SK-N-SH (cell line): ENCODE measurements around the gene CLEC7A. TPM values are rescaled to one million over a fixed set of nuclear protein-coding genes. Genes with fewer than 3 reads are reported as not detected.

Source experiments
- CTCF ChIA-PET: fragments of 300-600, 350-600 bp; formaldehyde crosslinking; extraction: SDS; loops from one replicate; lab custom pipeline; 2021; lab: Yijun Ruan, JAX
- POLR2A ChIA-PET: fragments of 350-600 bp; sonication (Branson Sonifier 250); formaldehyde crosslinking; extraction: SDS; loops from one replicate; lab custom pipeline; 2020; ENCODE audit warnings: antibody characterized with exemption, inconsistent platforms; lab: Yijun Ruan, JAX
- DNase-seq: peaks from one replicate; pipeline ENCODE4 v3.0.0; 2012
- H2AFZ ChIP-seq: fragments of 200-600 bp; sonication (generic); 2 replicates; pipeline ENCODE4 v1.8.1; 2016; ENCODE audit warnings: antibody characterized with exemption, mild to moderate bottlenecking, low read depth
- H3F3A ChIP-seq: fragments of 200-600 bp; sonication (generic); replicated peaks from 2 replicates; pipeline ENCODE3; 2016; ENCODE audit warnings: antibody characterized with exemption, mild to moderate bottlenecking; ENCODE audit not compliant: insufficient read depth
- H3K27ac ChIP-seq, 2 experiments: fragments of 200-500 bp in 1 of 2; fragments of 200-600 bp in 1 of 2; sonication (Bioruptor generic) in 1 of 2; sonication (generic), shearing (Covaris generic) in 1 of 2; 2 replicates each; pipeline versions ENCODE4 v1.5.1 to v1.6.1; 2014 to 2016; ENCODE audit warnings: low read depth in 2 of 2, inconsistent platforms in 1 of 2, low read length in 1 of 2, mild to moderate bottlenecking in 1 of 2, mixed read lengths in 1 of 2
- H3K27me3 ChIP-seq: fragments of 200-600 bp; sonication (generic), shearing (Covaris generic); 2 replicates; pipeline ENCODE4 v1.6.1; 2016; ENCODE audit warnings: mixed run types; ENCODE audit not compliant: insufficient read depth
- H3K36me3 ChIP-seq, 2 experiments: fragments of 200-500 bp in 1 of 2; fragments of 200-600 bp in 1 of 2; sonication (Bioruptor generic) in 1 of 2; sonication (generic) in 1 of 2; replicated peaks in 1 of 2; 2 replicates each; pipeline versions ENCODE3 to v1.5.1; 2014 to 2016; ENCODE audit warnings: low read length in 1 of 2, mild to moderate bottlenecking in 1 of 2; ENCODE audit not compliant: insufficient read depth in 2 of 2, control insufficient read depth in 1 of 2
- H3K4me1 ChIP-seq, 2 experiments: fragments of 200-500 bp in 1 of 2; fragments of 200-600 bp in 1 of 2; sonication (Bioruptor generic) in 1 of 2; sonication (generic), shearing (Covaris generic) in 1 of 2; 2 replicates each; pipeline versions ENCODE4 v1.5.1 to v1.6.1; 2014 to 2016; ENCODE audit warnings: low read depth in 1 of 2, low read length in 1 of 2, mixed run types in 1 of 2; ENCODE audit not compliant: insufficient read depth in 2 of 2, control insufficient read depth in 1 of 2
- H3K4me2 ChIP-seq: fragments of 200-600 bp; sonication (generic), shearing (Covaris generic); 2 replicates; pipeline ENCODE4 v1.6.1; 2017; ENCODE audit warnings: mixed run types
- H3K4me3 ChIP-seq, 2 experiments: fragments of 200-500 bp in 1 of 2; fragments of 200-600 bp in 1 of 2; sonication (Bioruptor generic) in 1 of 2; sonication (generic), shearing (Covaris generic) in 1 of 2; 2 replicates each; pipeline versions ENCODE4 v1.5.1 to v1.8.1; 2014 to 2016; ENCODE audit warnings: low read depth in 2 of 2, inconsistent platforms in 1 of 2, low read length in 1 of 2, mild to moderate bottlenecking in 1 of 2, mixed read lengths in 1 of 2, moderate library complexity in 1 of 2
- H3K79me2 ChIP-seq: fragments of 200-600 bp; sonication (generic); 2 replicates; pipeline ENCODE4 v1.8.1; 2017; ENCODE audit warnings: mild to moderate bottlenecking; ENCODE audit not compliant: insufficient read depth
- H3K9ac ChIP-seq: fragments of 200-600 bp; sonication (generic); 2 replicates; pipeline ENCODE4 v1.6.1; 2017; ENCODE audit warnings: mixed run types
- H3K9me2 ChIP-seq: fragments of 200-600 bp; sonication (generic); 2 replicates; pipeline ENCODE4 v1.6.1; 2017; ENCODE audit warnings: mixed run types
- H3K9me3 ChIP-seq: fragments of 200-600 bp; sonication (generic); 2 replicates; pipeline ENCODE4 v1.6.1; 2017; ENCODE audit warnings: mixed run types, mild to moderate bottlenecking, moderate library complexity
- H4K20me1 ChIP-seq: fragments of 200-600 bp; sonication (generic); 2 replicates; pipeline ENCODE4 v1.6.1; 2017; ENCODE audit warnings: mild to moderate bottlenecking, mixed run types; ENCODE audit not compliant: insufficient read depth
- CHD2 ChIP-seq: fragments of 150-350 bp; IDR thresholded peaks from 2 replicates; pipeline ENCODE4 v1.6.1; 2018; ENCODE audit warnings: low read length; ENCODE audit not compliant: partially characterized antibody
- ELF1 ChIP-seq: IDR thresholded peaks from 2 replicates; pipeline ENCODE4 v1.4.0; 2012
- EP300 ChIP-seq, 2 experiments: IDR thresholded peaks; 2 replicates each; pipeline versions ENCODE4 v1.4.0 to v1.6.1; 2012; ENCODE audit warnings: borderline replicate concordance in 1 of 2, low read depth in 1 of 2, low read length in 1 of 2
- EZH2phosphoT487 ChIP-seq: fragments of 200-600 bp; sonication (generic); IDR thresholded peaks from 2 replicates; pipeline ENCODE4 v1.6.1; 2017; ENCODE audit warnings: low read depth, mixed run types, mild to moderate bottlenecking, antibody characterized with exemption, moderate library complexity, borderline replicate concordance
- FOSL2 ChIP-seq: IDR thresholded peaks from 2 replicates; pipeline ENCODE4 v1.4.0; 2012; ENCODE audit warnings: low read depth, mild to moderate bottlenecking, moderate library complexity, borderline replicate concordance
- GABPA ChIP-seq: IDR thresholded peaks from 2 replicates; pipeline ENCODE4 v1.4.0; 2012; ENCODE audit warnings: low read depth, mild to moderate bottlenecking
- MEF2A ChIP-seq: IDR thresholded peaks from 2 replicates; pipeline ENCODE4 v1.4.0; 2012; ENCODE audit warnings: low read depth, borderline replicate concordance
- MXI1 ChIP-seq: IDR thresholded peaks from 2 replicates; pipeline ENCODE4 v1.6.1; 2012; ENCODE audit warnings: mild to moderate bottlenecking, low read depth, low read length, improper control_type of control experiment
- RCOR1 ChIP-seq: fragments of 150-350 bp; IDR thresholded peaks from 2 replicates; pipeline ENCODE4 v1.6.1; 2017; ENCODE audit warnings: antibody characterized with exemption, low read length
- REST ChIP-seq: IDR thresholded peaks from 2 replicates; pipeline ENCODE4 v1.6.1; 2012; ENCODE audit warnings: mild to moderate bottlenecking, low read depth, low read length, moderate library complexity
- RFX5 ChIP-seq: IDR thresholded peaks from 2 replicates; pipeline ENCODE4 v1.6.1; 2012; ENCODE audit warnings: mild to moderate bottlenecking, improper control_type of control experiment, low read length
- SIN3A ChIP-seq: IDR thresholded peaks from 2 replicates; pipeline ENCODE4 v1.6.1; 2012; ENCODE audit warnings: low read depth, mild to moderate bottlenecking, low read length, moderate library complexity, borderline replicate concordance
- TCF12 ChIP-seq: IDR thresholded peaks from 2 replicates; pipeline ENCODE4 v1.4.0; 2012
- USF2 ChIP-seq: fragments of 150-350 bp; IDR thresholded peaks from 2 replicates; pipeline ENCODE4 v1.6.1; 2017; ENCODE audit warnings: antibody characterized with exemption, low read length, low read depth, borderline replicate concordance
- WGBS: methylation state at CpG from one replicate; pipeline ENCODE4 v1.1.6; 2017; ENCODE audit warnings: low lambda C conversion rate; 5-methylcytosine and 5-hydroxymethylcytosine counted together
- polyA plus RNA-seq, 3 experiments: library from polyadenylated mRNA; depleted of rRNA; stranded (reverse); fragments of >200 nt; gene quantifications; 2 replicates each; pipeline ENCODE4 v1.2.3, GENCODE V29; 2012
- TF ChIP-seq, protein P1 (sequence below): fragments of 150-350 bp; IDR thresholded peaks from 2 replicates; pipeline ENCODE4 v1.6.1; 2016; ENCODE audit warnings: mild to moderate bottlenecking, low read depth, low read length
- TF ChIP-seq, protein P2 (sequence below): fragments of 200-600 bp; sonication (generic); IDR thresholded peaks from 2 replicates; pipeline ENCODE4 v1.6.1; 2017; ENCODE audit warnings: antibody characterized with exemption, mild to moderate bottlenecking, moderate library complexity

The CLEC7A gene
- not detected in 2 replicates for polyA plus RNA-seq (2012; rRNA removed)
- not detected in 2 replicates for polyA plus RNA-seq (2012; cell fraction: cytosol; rRNA removed)
- not detected in 2 replicates for polyA plus RNA-seq (2012; cell fraction: nucleus; rRNA removed)

GRCh38 chr12:10130042-10130441 lies at the start of gene CLEC7A:
Gene CLEC7A (minus strand): TSS chr12:10130199. CDS start chr12:10130082, 117 bp downstream.
- TF ChIP-seq FOSL2 (no peak), EP300 (IDR thresholded peaks at IDR 0.05; ENCODE audit: borderline replicate concordance in 1 of 2, low read depth in 1 of 2, low read length in 1 of 2) (no peak), RFX5 (no peak), REST (no peak), RCOR1 (no peak), EZH2phosphoT487 (no peak), SIN3A (no peak), GABPA (no peak)
- TF ChIP-seq, protein P1, sequence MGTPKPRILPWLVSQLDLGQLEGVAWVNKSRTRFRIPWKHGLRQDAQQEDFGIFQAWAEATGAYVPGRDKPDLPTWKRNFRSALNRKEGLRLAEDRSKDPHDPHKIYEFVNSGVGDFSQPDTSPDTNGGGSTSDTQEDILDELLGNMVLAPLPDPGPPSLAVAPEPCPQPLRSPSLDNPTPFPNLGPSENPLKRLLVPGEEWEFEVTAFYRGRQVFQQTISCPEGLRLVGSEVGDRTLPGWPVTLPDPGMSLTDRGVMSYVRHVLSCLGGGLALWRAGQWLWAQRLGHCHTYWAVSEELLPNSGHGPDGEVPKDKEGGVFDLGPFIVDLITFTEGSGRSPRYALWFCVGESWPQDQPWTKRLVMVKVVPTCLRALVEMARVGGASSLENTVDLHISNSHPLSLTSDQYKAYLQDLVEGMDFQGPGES = no peak
- TF ChIP-seq, all 33 proteins: peak for 0
- peaks cover 22% of the 10 kb centered on the region for H3K27me3 ChIP-seq
- H3K27ac ChIP-seq = no peak within 1 kb of the TSS
- DNase-seq = no peak
- no peak within 1 kb of the TSS for H3K4me3 ChIP-seq
- H3K9ac ChIP-seq = no peak within 1 kb of the TSS
- WGBS = 24% methylated on average over 1 of the region's 1 CpG
- no peaks in the 10 kb centered on the region for H3F3A ChIP-seq
- no peaks in the 10 kb centered on the region for H3K9me2 ChIP-seq
- no peaks in the 10 kb centered on the region for H3K4me1 ChIP-seq
- ChIA-PET CTCF (interaction anchor here (0.9 kb wide), 1 partner anchor 23 kb away, joined by 5 read pairs; no protein-coding TSS in a partner anchor), POLR2A (no interaction called here)
- H3K9me3 ChIP-seq = no peaks in the 10 kb centered on the region
- no peaks in the 10 kb centered on the region for H3K79me2 ChIP-seq
- no peaks in the 10 kb centered on the region for H3K36me3 ChIP-seq
- no peak within 1 kb of the TSS for H2AFZ ChIP-seq
- no peak within 1 kb of the TSS for H3K4me2 ChIP-seq
- no peaks in the 10 kb centered on the region for H4K20me1 ChIP-seq

DNA sequence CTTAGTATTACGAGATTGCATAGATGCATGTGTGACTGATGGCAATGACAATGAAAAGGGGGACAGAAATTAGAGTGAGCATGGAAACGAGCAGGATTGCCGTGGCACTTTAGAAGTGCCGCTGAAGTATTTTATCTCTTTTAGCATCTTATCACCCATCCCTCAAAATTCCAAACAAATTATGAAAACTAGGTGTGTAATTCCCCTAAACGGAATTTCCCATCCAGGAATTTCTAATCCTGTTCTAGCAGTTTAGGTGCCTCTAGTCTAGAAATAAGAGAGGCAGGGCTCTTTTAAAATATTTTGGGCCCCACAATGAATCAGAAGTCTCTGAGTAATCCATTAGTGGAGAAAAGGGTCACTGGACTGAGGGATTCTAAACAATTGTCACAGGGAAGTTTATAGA lies 49.8 kb upstream of the CLEC7A start:
- H3K9me2 ChIP-seq = no peaks in the 10 kb centered on the region
- no peak overlapping the region for H3K4me2 ChIP-seq
- no peaks in the 10 kb centered on the region for H4K20me1 ChIP-seq
- ChIA-PET CTCF (no interaction called here), POLR2A (no interaction called here)
- H3K9ac ChIP-seq = no peak overlapping the region
- peaks cover 37% of the 10 kb centered on the region; the same call in 1 of the 2 replicates for H3K27me3 ChIP-seq
- no peaks in the 10 kb centered on the region for H3K4me1 ChIP-seq
- H3K27ac ChIP-seq = no peak overlapping the region
- H3F3A ChIP-seq = no peaks in the 10 kb centered on the region
- no peaks in the 10 kb centered on the region for H3K36me3 ChIP-seq
- H3K79me2 ChIP-seq = no peaks in the 10 kb centered on the region
- WGBS = 5% methylated on average over 5 of the region's 5 CpGs
- no peaks in the 10 kb centered on the region for H3K9me3 ChIP-seq
- H2AFZ ChIP-seq = no peak overlapping the region
- no peak overlapping the region for H3K4me3 ChIP-seq
- DNase-seq = no peak
- no peak for TF ChIP-seq RFX5
- TF ChIP-seq, protein P2, sequence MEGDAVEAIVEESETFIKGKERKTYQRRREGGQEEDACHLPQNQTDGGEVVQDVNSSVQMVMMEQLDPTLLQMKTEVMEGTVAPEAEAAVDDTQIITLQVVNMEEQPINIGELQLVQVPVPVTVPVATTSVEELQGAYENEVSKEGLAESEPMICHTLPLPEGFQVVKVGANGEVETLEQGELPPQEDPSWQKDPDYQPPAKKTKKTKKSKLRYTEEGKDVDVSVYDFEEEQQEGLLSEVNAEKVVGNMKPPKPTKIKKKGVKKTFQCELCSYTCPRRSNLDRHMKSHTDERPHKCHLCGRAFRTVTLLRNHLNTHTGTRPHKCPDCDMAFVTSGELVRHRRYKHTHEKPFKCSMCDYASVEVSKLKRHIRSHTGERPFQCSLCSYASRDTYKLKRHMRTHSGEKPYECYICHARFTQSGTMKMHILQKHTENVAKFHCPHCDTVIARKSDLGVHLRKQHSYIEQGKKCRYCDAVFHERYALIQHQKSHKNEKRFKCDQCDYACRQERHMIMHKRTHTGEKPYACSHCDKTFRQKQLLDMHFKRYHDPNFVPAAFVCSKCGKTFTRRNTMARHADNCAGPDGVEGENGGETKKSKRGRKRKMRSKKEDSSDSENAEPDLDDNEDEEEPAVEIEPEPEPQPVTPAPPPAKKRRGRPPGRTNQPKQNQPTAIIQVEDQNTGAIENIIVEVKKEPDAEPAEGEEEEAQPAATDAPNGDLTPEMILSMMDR = no peak
- no peak for TF ChIP-seq MEF2A
- no peak for TF ChIP-seq CHD2
- no peak for TF ChIP-seq USF2
- no peak for TF ChIP-seq REST
- TF ChIP-seq ELF1 = no peak
- no peak for TF ChIP-seq MXI1
- no peak for TF ChIP-seq TCF12
